SW480 (cell line): ENCODE results near the gene AMFR.
A peak's percentile ranks its signal among the peaks of the same experiment; 100 is the strongest.

Experiments used
- DNase-seq: peaks from one replicate; pipeline ENCODE4 v3.0.0-alpha.2; 2016; ENCODE audit warnings: low spot score

The AMFR gene

GRCh38 chr16:56425439-56425832, at the start of gene AMFR:
TSS of gene AMFR (minus strand) at chr16:56425545. CDS start at chr16:56425327, 218 bp downstream.
- DNase-seq = peak; percentile 73

GRCh38 chr16:56470666-56471065, 45.3 kb upstream of the AMFR start:
- no peak for DNase-seq

- no peak for DNase-seq
Observed at GRCh38 chr16:56470232-56470631, 44.9 kb upstream of the AMFR start.

GRCh38 chr16:56469748-56470147, 44.4 kb upstream of the AMFR start:
- no peak for DNase-seq

- no peak for DNase-seq
Observed at GRCh38 chr16:56468800-56469199, 43.5 kb upstream of the AMFR start.

- no peak for DNase-seq
Observed at GRCh38 chr16:56466344-56466743, 41.0 kb upstream of the AMFR start.

- no peak for DNase-seq
Observed at GRCh38 chr16:56463153-56463552, 37.8 kb upstream of the AMFR start.

GRCh38 chr16:56462064-56462796, 36.9 kb upstream of the AMFR start:
- DNase-seq = no peak

- no peak for DNase-seq
Observed at GRCh38 chr16:56460101-56460500, 34.8 kb upstream of the AMFR start.

GRCh38 chr16:56457927-56458470, 32.7 kb upstream of the AMFR start:
- no peak for DNase-seq

GRCh38 chr16:56451753-56452689, 26.7 kb upstream of the AMFR start:
- DNase-seq = peak; percentile 57

GRCh38 chr16:56450986-56451752, 25.8 kb upstream of the AMFR start, which contains the start of the genes NUDT21 and OGFOD1:
TSS of gene NUDT21 (minus strand) at chr16:56451332. CDS start at chr16:56451202, 130 bp downstream.
TSS of gene OGFOD1 (plus strand) at chr16:56451554. CDS start at chr16:56451613, 59 bp downstream.
- peak; percentile 99 for DNase-seq

- DNase-seq = no peak
Observed at GRCh38 chr16:56450275-56450985, 25.1 kb upstream of the AMFR start.

- DNase-seq = no peak
Observed at GRCh38 chr16:56448005-56448404, 22.7 kb upstream of the AMFR start.

GRCh38 chr16:56447286-56447685, 21.9 kb upstream of the AMFR start:
- no peak for DNase-seq

- no peak for DNase-seq
Observed at GRCh38 chr16:56438038-56438437, 12.7 kb upstream of the AMFR start.

GRCh38 chr16:56436258-56436657, 10.9 kb upstream of the AMFR start:
- no peak for DNase-seq

GRCh38 chr16:56428091-56428490, 2.7 kb upstream of the AMFR start:
- DNase-seq = no peak

- DNase-seq = no peak
Observed at GRCh38 chr16:56426585-56426984, 1.2 kb upstream of the AMFR start.

- DNase-seq = no peak
Observed at GRCh38 chr16:56424791-56425438, 430 bp downstream of the AMFR start.

GRCh38 chr16:56424404-56424764, 961 bp downstream of the AMFR start:
- peak; percentile 11 for DNase-seq
